ENCODE results near the gene ZBTB7C. TPM values are rescaled to one million over a fixed set of nuclear protein-coding genes. Genes with fewer than 3 reads are reported as not detected.
A peak's percentile ranks its signal among the peaks of the same experiment; 100 is the strongest.

The ZBTB7C gene
- polyA plus RNA-seq, 1 experiment: not detected

- no peak for DNase-seq (ENCODE audit: low read depth)
- H3K27me3 ChIP-seq (ENCODE audit: control insufficient read depth, insufficient read depth, low read length): peaks cover 21% of the 10 kb centered on the region
- ChIA-PET CTCF (interaction anchor here (0.6 to 8.0 kb wide), 2 partner anchors 9 to 692 kb away, joined by 3 to 61 read pairs; no protein-coding TSS in a partner anchor), POLR2A (no interaction called here)
- no peaks in the 10 kb centered on the region for H3K36me3 ChIP-seq (ENCODE audit: control insufficient read depth, insufficient read depth, low read length)
- no peak overlapping the region for H3K4me3 ChIP-seq (ENCODE audit: low read depth, low read length)
- TF ChIP-seq CTCF (IDR thresholded peaks at IDR 0.05; ENCODE audit: insufficient read depth, low read depth, low read length): no peak
These were observed 44.3 kb upstream of the ZBTB7C start for GRCh38 chr18:48453330-48454066.

- TF ChIP-seq CTCF (IDR thresholded peaks at IDR 0.05; ENCODE audit: insufficient read depth, low read depth, low read length): no peak
- H3K4me3 ChIP-seq (ENCODE audit: low read depth, low read length): no peak overlapping the region
- DNase-seq (ENCODE audit: low read depth): no peak
- H3K36me3 ChIP-seq (ENCODE audit: control insufficient read depth, insufficient read depth, low read length): no peaks in the 10 kb centered on the region
- ChIA-PET CTCF (interaction anchor here (0.7 to 0.9 kb wide), 2 partner anchors 12 to 33 kb away, joined by 3 to 7 read pairs; no protein-coding TSS in a partner anchor), POLR2A (no interaction called here)
- peaks cover 23% of the 10 kb centered on the region for H3K27me3 ChIP-seq (ENCODE audit: control insufficient read depth, insufficient read depth, low read length)
These were observed 43.7 kb upstream of the ZBTB7C start for GRCh38 chr18:48452861-48453323.

- no peak for TF ChIP-seq CTCF (IDR thresholded peaks at IDR 0.05; ENCODE audit: insufficient read depth, low read depth, low read length)
- no peak for DNase-seq (ENCODE audit: low read depth)
- no peaks in the 10 kb centered on the region for H3K36me3 ChIP-seq (ENCODE audit: control insufficient read depth, insufficient read depth, low read length)
- ChIA-PET POLR2A (no interaction called here), CTCF (no interaction called here)
- no peak overlapping the region for H3K4me3 ChIP-seq (ENCODE audit: low read depth, low read length)
- H3K27me3 ChIP-seq (ENCODE audit: control insufficient read depth, insufficient read depth, low read length): peaks cover 24% of the 10 kb centered on the region
These were observed 41.5 kb upstream of the ZBTB7C start for GRCh38 chr18:48450685-48451084.

- Histone ChIP-seq H3K27me3 (ENCODE audit: control insufficient read depth, insufficient read depth, low read length) (peaks cover 35% of the 10 kb centered on the region), H3K4me3 (ENCODE audit: low read depth, low read length) (no peak overlapping the region), H3K36me3 (ENCODE audit: control insufficient read depth, insufficient read depth, low read length) (no peaks in the 10 kb centered on the region)
- POLR2A ChIA-PET: no interaction called here
- no peak for DNase-seq (ENCODE audit: low read depth)
- CTCF ChIA-PET: interaction anchor here (0.7 to 5.9 kb wide), 20 partner anchors 9 to 421 kb away, joined by 3 to 50 read pairs (median 6); no protein-coding TSS in a partner anchor
- peak; percentile 96 for TF ChIP-seq CTCF (IDR thresholded peaks at IDR 0.05; ENCODE audit: insufficient read depth, low read depth, low read length)
These were observed 37.5 kb upstream of the ZBTB7C start for GRCh38 chr18:48446582-48447225.

GRCh38 chr18:48445540-48445939 is 36.4 kb upstream of the ZBTB7C start:
- H3K36me3 ChIP-seq (ENCODE audit: control insufficient read depth, insufficient read depth, low read length): no peaks in the 10 kb centered on the region
- ChIA-PET POLR2A (no interaction called here), CTCF (interaction anchor here (0.6 to 5.9 kb wide), 29 partner anchors 9 to 419 kb away, joined by 3 to 61 read pairs (median 4); no protein-coding TSS in a partner anchor)
- TF ChIP-seq CTCF (IDR thresholded peaks at IDR 0.05; ENCODE audit: insufficient read depth, low read depth, low read length): peak; percentile 98
- H3K4me3 ChIP-seq (ENCODE audit: low read depth, low read length): no peak overlapping the region
- peaks cover 44% of the 10 kb centered on the region for H3K27me3 ChIP-seq (ENCODE audit: control insufficient read depth, insufficient read depth, low read length)
- no peak for DNase-seq (ENCODE audit: low read depth)
